SHP77 (cell line): Measurements from ENCODE around the gene SPINK13.

Source experiments
- DNase-seq, 2 experiments: peaks; one replicate each; lab custom pipeline; 2025; lab: John Stamatoyannopoulos, UW

Gene SPINK13

GRCh38 chr5:148312153-148312552 is 43.6 kb downstream of the SPINK13 start, which contains the start of gene SPINK7:
Gene SPINK7 (plus strand): TSS chr5:148312423. CDS start chr5:148312484, 61 bp downstream.
- no peak for DNase-seq

DNA sequence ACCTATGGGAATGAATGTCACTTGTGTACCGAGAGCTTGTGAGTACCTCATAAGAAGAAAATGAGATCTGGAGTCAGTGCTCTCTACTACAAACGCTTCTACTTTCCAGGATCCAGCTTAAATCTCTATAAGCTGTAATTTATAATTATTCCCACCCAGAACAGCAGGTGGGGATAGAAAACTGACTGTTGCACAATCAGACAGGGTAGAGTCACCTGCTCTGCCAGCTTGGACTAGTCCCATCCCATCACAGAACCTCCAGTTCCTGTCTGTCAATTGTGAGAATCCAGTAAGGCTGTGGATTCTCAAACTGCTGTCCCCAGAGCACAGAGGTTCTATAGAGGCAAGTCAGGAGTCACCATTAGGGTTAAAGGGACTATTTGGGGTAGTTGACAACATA is 45.6 kb downstream of the SPINK13 start:
- peak in 1 of 2 experiments; percentile 3 for DNase-seq

GRCh38 chr5:148314731-148315130 is 46.1 kb downstream of the SPINK13 start:
- no peak for DNase-seq

DNA sequence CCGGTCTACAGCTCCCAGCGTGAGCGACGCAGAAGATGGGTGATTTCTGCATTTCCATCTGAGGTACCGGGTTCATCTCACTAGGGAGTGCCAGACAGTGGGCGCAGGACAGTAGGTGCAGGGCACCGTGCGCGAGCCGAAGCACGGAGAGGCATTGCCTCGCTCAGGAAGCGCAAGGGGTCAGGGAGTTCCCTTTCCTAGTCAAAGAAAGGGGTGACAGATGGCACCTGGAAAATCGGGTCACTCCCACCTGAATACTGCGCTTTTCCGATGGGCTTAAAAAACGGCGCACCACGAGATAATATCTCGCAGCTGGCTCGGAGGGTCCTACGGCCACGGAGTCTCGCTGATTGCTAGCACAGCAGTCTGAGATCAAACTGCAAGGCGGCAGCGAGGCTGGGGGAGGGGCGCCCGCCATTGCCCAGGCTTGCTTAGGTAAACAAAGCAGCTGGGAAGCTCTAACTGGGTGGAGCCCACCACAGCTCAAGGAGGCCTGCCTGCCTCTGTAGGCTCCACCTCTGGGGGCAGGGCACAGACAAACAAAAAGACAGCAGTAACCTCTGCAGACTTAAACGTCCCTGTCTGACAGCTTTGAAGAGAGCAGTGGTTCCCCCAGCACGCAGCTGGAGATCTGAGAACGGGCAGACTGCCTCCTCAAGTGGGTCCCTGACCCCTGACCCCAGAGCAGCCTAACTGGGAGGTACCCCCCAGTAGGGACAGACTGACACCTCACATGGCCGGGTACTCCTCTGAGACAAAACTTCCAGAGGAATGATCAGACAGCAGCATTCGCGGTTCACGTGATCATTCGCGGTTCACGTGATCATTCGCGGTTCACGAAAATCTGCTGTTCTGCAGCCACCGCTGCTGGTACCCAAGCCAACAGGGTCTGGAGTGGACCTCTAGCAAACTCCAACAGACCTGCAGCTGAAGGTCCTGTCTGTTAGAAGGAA is 51.7 kb downstream of the SPINK13 start:
- DNase-seq: peak; percentile 34 to 60

GRCh38 chr5:148333262-148333849 is 64.8 kb downstream of the SPINK13 start:
- no peak for DNase-seq

DNA sequence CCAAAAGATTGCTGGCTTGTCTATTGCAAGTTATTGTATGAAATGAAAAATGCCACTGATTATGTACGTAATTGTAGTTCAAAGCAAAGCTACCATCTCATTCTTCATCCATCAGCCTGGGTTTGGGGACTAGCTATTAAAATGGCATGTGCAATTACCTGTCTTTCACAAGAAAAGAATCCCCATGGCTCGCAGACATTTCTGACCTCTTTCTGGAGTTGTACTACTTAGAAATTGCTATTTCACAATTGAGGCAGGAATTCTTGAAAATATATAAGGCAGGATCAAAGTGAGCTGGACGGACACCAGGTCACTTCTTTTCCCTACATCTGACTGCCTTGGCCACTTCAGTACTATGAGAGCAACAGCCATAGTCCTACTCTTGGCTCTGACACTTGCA is 66.7 kb downstream of the SPINK13 start, which contains the start of gene SPINK9:
Gene SPINK9 (plus strand): TSS at position 301 of the 400 bp plus-strand sequence. CDS start 55 bp downstream, at position 356.
- DNase-seq: no peak
